Measurements from ENCODE around the gene PLCXD3. TPM values are rescaled to one million over a fixed set of nuclear protein-coding genes. Genes with fewer than 3 reads are reported as not detected.
"Not testable (repeated sequence)": the region's sequence is repeated elsewhere in the genome, so short reads cannot be mapped to it uniquely, and the experiment has no call there.

The PLCXD3 gene
- total RNA-seq, 1 donor from 2014 or later: not detected

DNA sequence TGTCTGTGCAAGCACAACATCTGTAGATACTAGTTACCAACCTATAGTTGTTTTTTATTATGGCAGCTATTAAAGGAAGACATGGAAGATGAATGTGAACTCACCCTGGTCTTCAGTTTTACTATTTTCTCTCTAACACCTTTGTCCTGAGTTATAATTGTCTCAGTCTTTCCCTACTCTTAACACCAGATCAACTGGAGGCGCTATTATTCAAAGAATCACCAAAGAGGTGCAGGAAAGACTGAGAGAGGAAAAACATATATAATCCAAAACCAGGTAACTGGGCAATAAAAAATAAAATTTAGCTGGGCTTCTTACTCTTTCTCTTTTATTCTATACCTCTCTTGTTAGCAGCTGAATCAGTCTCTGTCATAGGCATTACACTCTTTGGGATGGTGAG, 162.8 kb downstream of the PLCXD3 start:
- Mint-ChIP-seq H3K9me3 (no peaks in the 10 kb centered on the region), H3K4me1 (ENCODE audit: low read depth) (no peaks in the 10 kb centered on the region), H3K27me3 (ENCODE audit: low read depth) (no peaks in the 10 kb centered on the region), H3K36me3 (ENCODE audit: low read depth) (no peaks in the 10 kb centered on the region), H3K4me3 (ENCODE audit: low read depth) (no peak overlapping the region), H3K27ac (no peak overlapping the region)
- no peak for DNase-seq (ENCODE audit: low spot score)
- intact Hi-C loops (cut with micrococcal nuclease): no loop called here

DNA sequence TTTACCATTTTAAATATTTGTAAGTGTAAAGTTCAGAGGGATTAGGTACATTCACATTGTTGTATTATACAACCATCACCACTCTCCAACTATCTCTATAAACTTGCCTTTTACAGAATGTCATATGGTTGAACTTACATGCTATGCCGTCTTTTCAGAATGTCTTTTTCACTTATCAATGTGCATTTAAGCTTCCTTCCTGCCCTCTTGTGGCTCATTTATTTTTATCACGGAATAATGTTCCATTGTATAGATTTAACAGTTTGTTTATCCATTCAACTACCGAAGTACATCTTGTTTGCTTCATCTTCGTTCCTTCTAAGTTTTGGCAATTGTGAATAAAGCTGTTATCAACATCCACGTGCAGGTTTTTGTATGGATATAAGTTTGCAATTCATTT, 163.8 kb downstream of the PLCXD3 start:
- Mint-ChIP-seq H3K27me3 (ENCODE audit: low read depth) (no peaks in the 10 kb centered on the region), H3K9me3 (no peaks in the 10 kb centered on the region), H3K4me3 (ENCODE audit: low read depth) (no peak overlapping the region), H3K27ac (no peak overlapping the region), H3K36me3 (ENCODE audit: low read depth) (no peaks in the 10 kb centered on the region), H3K4me1 (ENCODE audit: low read depth) (no peaks in the 10 kb centered on the region)
- no peak for DNase-seq (ENCODE audit: low spot score)
- intact Hi-C loops (cut with micrococcal nuclease): no loop called here

DNA sequence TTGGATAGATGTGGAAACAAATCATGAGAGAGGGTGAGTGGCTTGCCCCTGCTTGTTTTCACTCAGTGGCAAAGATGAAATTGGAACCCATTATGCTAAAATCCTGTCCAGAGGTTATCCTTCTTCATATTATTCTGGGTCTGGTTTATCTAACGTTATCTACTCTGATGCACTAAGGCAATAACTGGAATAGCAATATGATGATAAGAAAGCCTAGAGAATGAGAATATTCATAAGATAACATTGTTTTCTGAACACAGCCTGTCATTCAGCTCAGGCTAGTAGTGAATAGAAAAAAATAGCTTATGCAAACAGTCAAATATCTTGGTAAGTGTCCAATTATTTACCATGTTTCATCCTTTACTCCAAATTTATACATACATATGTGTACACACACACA, 165.1 kb downstream of the PLCXD3 start:
- Mint-ChIP-seq H3K4me1 (ENCODE audit: low read depth) (no peaks in the 10 kb centered on the region), H3K27me3 (ENCODE audit: low read depth) (no peaks in the 10 kb centered on the region), H3K9me3 (no peaks in the 10 kb centered on the region), H3K36me3 (ENCODE audit: low read depth) (no peaks in the 10 kb centered on the region), H3K27ac (no peak overlapping the region), H3K4me3 (ENCODE audit: low read depth) (no peak overlapping the region)
- intact Hi-C loops (cut with micrococcal nuclease): no loop called here
- DNase-seq (ENCODE audit: low spot score): no peak

DNA sequence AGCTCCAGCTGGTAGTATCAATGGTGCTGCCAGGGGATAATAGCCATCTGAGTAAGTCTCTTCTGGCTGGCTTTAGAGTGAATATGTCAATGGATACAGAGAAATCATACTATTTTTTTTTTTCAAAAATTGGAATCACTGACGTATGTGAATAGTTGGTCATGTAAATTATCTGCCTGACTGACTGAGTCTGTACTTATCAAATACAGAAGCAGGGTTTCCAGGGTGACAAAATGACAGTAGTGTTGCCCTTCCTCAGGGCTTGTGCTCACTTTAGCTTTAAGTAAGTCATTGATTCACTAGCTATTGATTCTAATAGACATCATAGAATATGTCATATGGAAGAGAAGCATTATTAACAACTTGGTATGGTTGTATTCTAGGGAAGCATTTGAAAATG, 171.1 kb downstream of the PLCXD3 start:
- no peak for DNase-seq (ENCODE audit: low spot score)
- H3K4me1 Mint-ChIP-seq (ENCODE audit: low read depth): no peaks in the 10 kb centered on the region
- intact Hi-C loops (cut with micrococcal nuclease): no loop called here
- H3K36me3 Mint-ChIP-seq (ENCODE audit: low read depth): no peaks in the 10 kb centered on the region
- no peak overlapping the region for H3K27ac Mint-ChIP-seq
- H3K27me3 Mint-ChIP-seq (ENCODE audit: low read depth): no peaks in the 10 kb centered on the region
- no peak overlapping the region for H3K4me3 Mint-ChIP-seq (ENCODE audit: low read depth)
- H3K9me3 Mint-ChIP-seq: no peaks in the 10 kb centered on the region

DNA sequence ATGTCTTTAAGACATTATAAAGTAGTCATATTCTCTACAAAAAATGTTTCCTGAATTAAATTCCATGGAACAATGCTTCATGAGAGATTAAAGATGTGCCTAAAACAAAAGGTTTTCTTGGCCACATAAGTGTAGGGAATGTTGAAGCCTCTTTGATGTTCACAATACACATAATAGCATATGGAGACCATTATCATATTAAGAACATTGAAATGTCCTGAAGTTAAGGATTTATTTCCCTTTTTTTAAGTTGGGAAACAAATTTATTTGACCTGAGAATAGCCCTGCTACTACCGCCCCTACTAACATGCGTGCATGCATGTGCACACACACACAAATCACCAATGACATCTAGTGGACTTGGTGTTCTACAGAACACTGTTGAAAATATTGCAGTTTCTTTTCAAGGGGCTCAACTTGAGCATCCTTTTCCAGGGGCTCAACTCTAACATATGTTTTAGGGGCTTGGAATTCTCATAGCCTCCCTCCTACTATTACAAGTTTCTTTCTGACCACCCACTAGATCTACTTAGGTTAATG, 172.2 kb downstream of the PLCXD3 start:
- no peaks in the 10 kb centered on the region for H3K9me3 Mint-ChIP-seq
- H3K36me3 Mint-ChIP-seq (ENCODE audit: low read depth): no peaks in the 10 kb centered on the region
- H3K27me3 Mint-ChIP-seq (ENCODE audit: low read depth): no peaks in the 10 kb centered on the region
- H3K4me1 Mint-ChIP-seq (ENCODE audit: low read depth): no peaks in the 10 kb centered on the region
- H3K4me3 Mint-ChIP-seq (ENCODE audit: low read depth): no peak overlapping the region
- H3K27ac Mint-ChIP-seq: no peak overlapping the region
- intact Hi-C loops (cut with micrococcal nuclease): no loop called here
- DNase-seq (ENCODE audit: low spot score): no peak

DNA sequence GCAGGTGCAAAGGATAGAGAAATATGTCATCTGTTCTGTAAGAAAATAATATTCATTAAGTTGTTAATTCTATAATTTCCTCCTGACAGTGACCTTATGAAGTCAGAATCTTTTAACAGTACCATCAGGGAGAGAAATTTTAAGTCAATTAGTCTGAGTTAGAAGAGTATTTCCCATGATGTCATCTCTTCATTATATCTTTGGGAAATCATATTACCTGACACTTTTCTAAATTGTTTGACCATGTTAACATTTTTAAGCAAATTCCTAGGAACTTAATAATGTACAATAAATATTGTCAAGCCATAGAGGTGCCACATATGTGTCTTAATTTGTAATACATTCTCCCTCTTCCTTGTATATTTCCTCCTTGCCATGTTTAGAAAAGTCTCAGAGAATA, 172.7 kb downstream of the PLCXD3 start:
- Mint-ChIP-seq H3K36me3 (ENCODE audit: low read depth) (no peaks in the 10 kb centered on the region), H3K27me3 (ENCODE audit: low read depth) (no peaks in the 10 kb centered on the region), H3K27ac (no peak overlapping the region)

DNA sequence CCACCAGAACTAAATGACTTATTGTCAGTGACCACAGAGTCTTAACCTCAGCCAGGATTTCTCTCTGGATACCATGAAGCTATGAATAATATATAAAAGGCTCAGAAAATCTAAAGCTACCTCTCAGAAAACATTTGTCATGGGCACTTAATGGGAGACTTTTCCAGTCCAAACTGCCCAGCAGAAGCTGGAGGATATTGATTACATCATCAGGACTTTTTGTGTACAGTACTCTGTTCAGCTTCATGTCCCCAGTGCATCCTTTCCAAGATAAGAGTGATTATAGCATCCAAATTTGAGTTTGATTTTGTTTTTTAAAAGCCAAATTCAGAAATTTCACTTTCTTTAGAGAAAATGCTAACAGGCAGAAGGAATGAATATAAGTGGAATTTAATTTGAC, 173.2 kb downstream of the PLCXD3 start:
- H3K4me1 Mint-ChIP-seq (ENCODE audit: low read depth): no peaks in the 10 kb centered on the region
- DNase-seq (ENCODE audit: low spot score): no peak
- H3K36me3 Mint-ChIP-seq (ENCODE audit: low read depth): no peaks in the 10 kb centered on the region
- no peaks in the 10 kb centered on the region for H3K9me3 Mint-ChIP-seq
- H3K4me3 Mint-ChIP-seq (ENCODE audit: low read depth): no peak overlapping the region
- intact Hi-C loops (cut with micrococcal nuclease): no loop called here
- H3K27me3 Mint-ChIP-seq (ENCODE audit: low read depth): no peaks in the 10 kb centered on the region
- no peak overlapping the region for H3K27ac Mint-ChIP-seq

More for the DNA sequence above, 172.7 kb downstream of the PLCXD3 start:
- Mint-ChIP-seq H3K4me3 (ENCODE audit: low read depth) (no peak overlapping the region), H3K4me1 (ENCODE audit: low read depth) (no peaks in the 10 kb centered on the region), H3K9me3 (no peaks in the 10 kb centered on the region)
- intact Hi-C loops (cut with micrococcal nuclease): no loop called here
- no peak for DNase-seq (ENCODE audit: low spot score)

DNA sequence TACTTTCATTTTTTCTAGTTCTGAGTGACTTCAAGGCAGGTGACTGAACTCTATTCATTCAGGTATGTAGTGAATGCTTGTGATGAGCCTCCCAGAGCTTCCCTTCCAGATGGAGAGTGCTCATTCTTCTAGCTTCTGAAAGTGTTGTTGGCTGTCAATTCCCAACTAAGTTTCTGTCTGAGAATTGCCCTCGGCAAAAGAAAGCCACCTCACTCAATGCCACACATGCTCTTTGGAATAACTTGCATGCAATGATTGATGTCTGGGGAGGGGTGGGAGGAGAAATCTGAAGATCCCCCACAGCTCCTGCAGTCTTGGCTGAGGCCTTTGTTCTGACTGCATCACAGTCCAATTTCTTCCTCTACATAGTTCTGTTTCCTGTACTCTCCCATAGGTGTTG, 173.9 kb downstream of the PLCXD3 start:
- no peak for DNase-seq (ENCODE audit: low spot score)
- Mint-ChIP-seq H3K36me3 (ENCODE audit: low read depth) (no peaks in the 10 kb centered on the region), H3K27ac (no peak overlapping the region), H3K4me3 (ENCODE audit: low read depth) (no peak overlapping the region), H3K27me3 (ENCODE audit: low read depth) (no peaks in the 10 kb centered on the region), H3K4me1 (ENCODE audit: low read depth) (no peaks in the 10 kb centered on the region), H3K9me3 (no peaks in the 10 kb centered on the region)
- intact Hi-C loops (cut with micrococcal nuclease): no loop called here

DNA sequence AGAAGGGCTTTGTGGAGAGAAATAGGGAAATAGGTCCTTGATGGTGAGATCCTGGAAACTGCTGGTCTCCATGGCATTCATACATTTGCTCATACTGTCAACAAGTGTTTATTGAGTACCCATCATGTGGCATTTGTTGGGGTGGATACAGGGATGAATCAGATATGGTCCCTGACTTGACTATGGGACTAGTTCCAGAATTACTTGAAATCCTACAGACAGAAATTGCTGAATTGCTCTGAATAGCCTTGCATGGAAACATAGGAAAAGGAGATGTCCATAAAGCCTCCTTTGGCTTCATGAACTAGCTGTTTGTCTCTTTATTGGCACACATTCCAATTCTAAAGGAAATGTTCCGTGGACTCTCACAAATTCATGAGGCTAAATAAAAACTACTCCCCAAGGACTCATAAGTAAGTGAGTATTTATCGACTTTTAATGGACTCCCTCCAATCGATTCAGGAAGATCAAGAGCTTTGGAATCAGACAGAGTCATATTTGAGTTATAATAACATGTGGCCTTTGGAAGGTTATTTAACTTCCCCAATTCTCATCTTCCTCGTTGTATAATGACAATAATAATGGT, 174.7 kb downstream of the PLCXD3 start:
- intact Hi-C loops (cut with micrococcal nuclease): no loop called here
- H3K4me1 Mint-ChIP-seq (ENCODE audit: low read depth): no peaks in the 10 kb centered on the region
- no peak overlapping the region for H3K27ac Mint-ChIP-seq
- no peak overlapping the region for H3K4me3 Mint-ChIP-seq (ENCODE audit: low read depth)
- no peaks in the 10 kb centered on the region for H3K27me3 Mint-ChIP-seq (ENCODE audit: low read depth)
- DNase-seq (ENCODE audit: low spot score): no peak
- H3K36me3 Mint-ChIP-seq (ENCODE audit: low read depth): no peaks in the 10 kb centered on the region
- no peaks in the 10 kb centered on the region for H3K9me3 Mint-ChIP-seq

DNA sequence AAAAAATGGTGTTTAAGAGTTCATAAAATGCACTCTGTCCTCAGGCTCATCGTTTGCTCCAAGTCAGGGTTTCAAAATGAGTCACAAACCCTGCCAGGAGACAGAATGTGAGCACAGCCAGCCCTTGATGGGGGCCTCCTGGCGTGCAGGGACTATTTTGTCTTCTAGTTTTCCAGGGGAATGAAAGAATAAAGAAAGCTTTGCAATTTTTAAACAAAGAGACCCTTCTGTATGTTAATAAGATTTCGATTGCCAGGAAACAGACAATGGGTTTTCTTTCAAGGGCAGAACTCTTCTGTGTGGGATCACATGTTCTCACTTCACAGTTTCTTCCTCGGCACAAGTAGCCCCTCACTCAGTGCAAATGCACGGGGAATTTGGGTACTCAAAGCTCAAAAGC, 175.6 kb downstream of the PLCXD3 start:
- Mint-ChIP-seq H3K4me3 (ENCODE audit: low read depth) (no peak overlapping the region), H3K36me3 (ENCODE audit: low read depth) (no peaks in the 10 kb centered on the region), H3K4me1 (ENCODE audit: low read depth) (no peaks in the 10 kb centered on the region), H3K9me3 (no peaks in the 10 kb centered on the region), H3K27ac (no peak overlapping the region), H3K27me3 (ENCODE audit: low read depth) (no peaks in the 10 kb centered on the region)
- no peak for DNase-seq (ENCODE audit: low spot score)
- intact Hi-C loops (cut with micrococcal nuclease): no loop called here

DNA sequence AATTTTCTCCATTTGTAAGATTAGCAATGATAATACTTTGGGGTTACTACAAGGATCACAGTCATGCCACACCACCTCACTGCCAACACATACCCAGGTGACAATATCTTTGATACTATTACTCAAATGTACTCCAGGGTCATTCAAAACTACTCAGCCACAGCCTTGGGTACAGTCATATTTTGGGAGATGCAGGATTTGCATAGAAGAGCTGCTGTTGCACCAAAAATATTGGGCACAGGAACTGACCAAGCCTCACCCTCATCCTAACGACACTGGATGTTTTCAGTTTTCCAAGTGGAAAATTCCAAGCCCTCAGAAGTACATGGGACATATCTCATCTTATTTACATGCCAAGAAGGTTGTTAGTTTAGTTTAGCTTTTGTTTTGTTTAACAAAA, 176.2 kb downstream of the PLCXD3 start:
- H3K4me1 Mint-ChIP-seq (ENCODE audit: low read depth): no peaks in the 10 kb centered on the region
- DNase-seq (ENCODE audit: low spot score): no peak
- no peaks in the 10 kb centered on the region for H3K36me3 Mint-ChIP-seq (ENCODE audit: low read depth)
- H3K4me3 Mint-ChIP-seq (ENCODE audit: low read depth): no peak overlapping the region
- H3K27ac Mint-ChIP-seq: no peak overlapping the region
- H3K9me3 Mint-ChIP-seq: no peaks in the 10 kb centered on the region
- intact Hi-C loops (cut with micrococcal nuclease): no loop called here
- H3K27me3 Mint-ChIP-seq (ENCODE audit: low read depth): no peaks in the 10 kb centered on the region

DNA sequence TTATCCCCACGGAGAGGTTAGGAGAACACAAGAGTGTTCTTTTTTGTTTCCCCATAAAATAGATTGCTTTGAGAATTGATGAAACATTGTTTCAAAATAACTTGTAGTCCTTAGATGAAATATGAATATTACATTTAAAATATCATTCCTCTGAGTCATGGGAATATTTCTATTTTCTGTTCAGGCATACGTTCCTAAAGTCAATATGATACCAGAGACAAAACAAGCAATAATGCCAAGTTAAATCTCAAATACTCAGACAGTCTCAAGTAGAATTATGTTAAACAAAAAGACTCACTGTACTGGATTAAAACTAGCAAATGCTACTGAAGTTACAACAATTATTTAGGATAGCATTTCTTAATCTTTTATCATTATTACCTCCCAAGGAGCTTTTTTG, 185.3 kb downstream of the PLCXD3 start:
- H3K9me3 Mint-ChIP-seq: peaks cover 3% of the 10 kb centered on the region
- H3K4me3 Mint-ChIP-seq (ENCODE audit: low read depth): no peak overlapping the region
- no peaks in the 10 kb centered on the region for H3K4me1 Mint-ChIP-seq (ENCODE audit: low read depth)
- DNase-seq (ENCODE audit: low spot score): no peak
- no peaks in the 10 kb centered on the region for H3K27me3 Mint-ChIP-seq (ENCODE audit: low read depth)
- H3K36me3 Mint-ChIP-seq (ENCODE audit: low read depth): no peaks in the 10 kb centered on the region
- no peak overlapping the region for H3K27ac Mint-ChIP-seq
- intact Hi-C loops (cut with micrococcal nuclease): no loop called here

DNA sequence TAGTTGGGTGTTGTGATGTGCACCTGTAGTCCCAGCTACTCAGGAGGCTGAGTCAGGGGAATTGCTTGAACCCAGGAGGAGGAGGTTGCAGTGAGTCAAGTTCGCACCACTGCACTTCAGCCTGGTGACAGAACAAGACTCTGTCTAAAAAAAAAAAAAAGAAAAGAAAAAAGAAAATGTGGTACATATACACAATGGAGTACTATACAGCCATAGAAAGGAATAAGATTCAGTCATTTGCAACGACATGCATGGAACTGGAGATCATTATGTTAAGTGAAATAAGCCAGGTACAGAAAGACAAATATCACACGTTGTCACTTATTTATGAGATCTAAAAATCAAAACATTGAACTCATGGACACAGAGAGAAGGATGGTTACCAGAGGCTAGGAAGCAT, 187.6 kb downstream of the PLCXD3 start:
- H3K27me3 Mint-ChIP-seq (ENCODE audit: low read depth); H3K27ac Mint-ChIP-seq; H3K4me1 Mint-ChIP-seq (ENCODE audit: low read depth); H3K36me3 Mint-ChIP-seq (ENCODE audit: low read depth); H3K4me3 Mint-ChIP-seq (ENCODE audit: low read depth); DNase-seq (ENCODE audit: low spot score); intact Hi-C loops (cut with micrococcal nuclease); H3K9me3 Mint-ChIP-seq: not testable (repeated sequence)

DNA sequence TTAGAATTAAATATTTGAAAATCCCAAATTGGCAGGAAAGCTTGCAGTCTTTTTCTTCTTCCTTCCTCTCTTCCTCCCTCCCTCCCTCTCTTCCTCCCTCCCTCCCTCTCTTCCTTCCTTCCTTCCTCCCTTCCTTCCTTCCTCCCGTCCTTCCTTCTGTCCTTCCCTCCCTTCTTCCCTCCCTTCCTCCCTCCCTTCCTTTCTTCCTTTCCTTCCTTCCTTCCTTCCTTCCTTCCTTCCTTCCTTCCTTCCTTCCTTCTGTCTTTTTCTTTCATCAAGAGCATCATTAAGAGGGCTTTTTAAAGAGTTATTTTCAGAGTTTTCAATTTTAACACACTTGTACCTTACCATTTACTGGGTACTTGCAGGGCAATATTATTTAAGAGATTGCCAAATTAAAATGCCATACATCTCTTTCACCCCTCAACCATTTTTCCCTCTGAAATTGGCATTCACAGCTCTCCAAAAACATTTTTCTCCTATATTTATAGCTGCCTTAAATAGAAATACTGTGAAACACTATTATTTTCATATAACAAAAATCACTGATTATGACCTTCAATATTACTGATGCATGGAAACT, 197.8 kb downstream of the PLCXD3 start:
- Mint-ChIP-seq H3K4me1 (ENCODE audit: low read depth) (no peaks in the 10 kb centered on the region), H3K27me3 (ENCODE audit: low read depth) (no peaks in the 10 kb centered on the region), H3K27ac (no peak overlapping the region), H3K4me3 (ENCODE audit: low read depth) (no peak overlapping the region), H3K9me3 (no peaks in the 10 kb centered on the region), H3K36me3 (ENCODE audit: low read depth) (no peaks in the 10 kb centered on the region)
- DNase-seq (ENCODE audit: low spot score): no peak
- intact Hi-C loops (cut with micrococcal nuclease): no loop called here
